HUDEP-2 (cell line): ENCODE results near the gene POU3F2.

Experiments used
- DNase-seq, 76 experiments: peaks; one replicate each; lab custom pipeline; 2025; ENCODE audit not compliant: unreplicated experiment in 76 of 76; lab: John Stamatoyannopoulos, UW

The POU3F2 gene

DNA sequence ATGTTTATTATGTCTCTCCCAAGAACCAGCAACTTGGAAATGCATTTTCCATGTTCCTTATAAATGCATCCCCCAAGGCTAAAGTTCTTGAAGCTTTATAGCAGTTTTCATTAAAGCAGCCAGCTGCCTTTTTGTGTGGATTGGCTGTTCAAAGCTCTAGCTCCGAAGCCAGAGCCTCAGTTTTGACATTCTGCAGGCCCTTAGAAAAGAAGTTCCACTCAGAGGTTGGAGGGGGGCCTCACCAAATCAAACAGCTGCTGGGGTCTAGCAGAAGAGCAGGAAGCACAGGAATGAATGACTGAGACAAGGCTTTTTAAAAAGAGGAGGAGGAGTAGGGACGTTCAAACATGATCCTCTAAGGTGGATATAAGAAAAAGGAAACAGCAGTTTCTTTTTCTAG is 4.2 kb upstream of the POU3F2 start:
- no peak for DNase-seq

DNA sequence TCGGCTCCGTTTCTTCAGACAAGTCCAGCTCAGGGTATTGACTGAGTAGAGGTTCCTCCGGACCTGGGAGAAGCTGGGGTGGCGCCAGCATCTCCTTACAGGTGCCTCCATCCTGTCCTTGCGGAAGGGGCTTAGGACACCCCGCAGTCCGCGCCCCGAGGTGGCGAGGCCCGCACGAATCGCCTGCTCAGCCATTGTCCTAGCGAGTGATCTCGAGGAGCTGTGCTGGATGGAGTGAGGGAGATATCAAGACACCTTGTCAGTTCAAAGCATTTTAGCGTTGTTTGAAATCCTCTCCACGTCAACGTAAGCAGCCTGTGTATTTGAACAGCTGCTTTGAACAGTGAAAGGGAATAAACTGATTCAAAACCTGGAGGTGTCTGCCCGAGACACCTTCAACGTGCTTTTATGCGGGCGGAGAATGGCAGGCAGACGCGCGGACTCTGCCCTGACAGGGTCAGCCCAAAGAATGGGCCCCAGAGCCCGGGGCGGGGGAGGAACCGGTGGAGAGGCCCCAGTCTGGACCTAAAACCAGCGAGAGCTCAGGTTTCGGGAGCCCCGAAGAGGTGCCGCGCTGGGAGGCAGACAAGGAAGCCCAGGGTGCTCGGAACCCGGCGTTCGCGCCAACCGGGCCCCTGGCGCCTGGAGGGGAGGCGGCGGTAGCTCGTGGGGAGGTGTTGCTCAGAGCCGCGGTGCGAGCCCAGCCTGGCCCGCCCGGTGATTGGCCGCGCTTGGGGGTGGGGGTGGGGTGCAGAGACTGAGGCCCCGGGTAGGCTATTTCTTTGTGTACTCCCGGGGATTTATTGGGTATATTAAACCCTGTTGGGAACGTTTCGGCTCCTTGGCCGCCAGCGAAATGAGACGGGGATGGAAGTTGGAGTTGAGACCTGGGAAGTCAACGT is 3.1 kb upstream of the POU3F2 start:
- no peak for DNase-seq

GRCh38 chr6:98831959-98832283 is 2.5 kb upstream of the POU3F2 start:
- peak in 60 of 76 experiments; percentile 6 to 79 (median 54) for DNase-seq

GRCh38 chr6:98832284-98833056 is 1.9 kb upstream of the POU3F2 start:
- peak in 2 of 76 experiments; percentile 9 to 10 for DNase-seq

DNA sequence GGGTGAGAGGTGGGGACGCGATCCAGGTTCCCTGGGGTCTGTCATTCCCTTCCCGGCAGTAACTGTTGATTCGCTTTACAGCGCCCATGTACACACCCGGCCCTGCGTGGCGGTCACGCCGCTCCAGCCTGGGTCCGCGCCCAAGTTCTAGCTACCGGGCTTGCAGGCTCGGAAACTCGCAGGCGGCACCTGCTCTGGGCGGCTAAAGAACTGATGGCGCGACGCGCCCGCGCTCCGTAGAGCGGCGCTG is 1.4 kb upstream of the POU3F2 start:
- peak in 25 of 76 experiments; percentile 13 to 60 (median 29) for DNase-seq

DNA sequence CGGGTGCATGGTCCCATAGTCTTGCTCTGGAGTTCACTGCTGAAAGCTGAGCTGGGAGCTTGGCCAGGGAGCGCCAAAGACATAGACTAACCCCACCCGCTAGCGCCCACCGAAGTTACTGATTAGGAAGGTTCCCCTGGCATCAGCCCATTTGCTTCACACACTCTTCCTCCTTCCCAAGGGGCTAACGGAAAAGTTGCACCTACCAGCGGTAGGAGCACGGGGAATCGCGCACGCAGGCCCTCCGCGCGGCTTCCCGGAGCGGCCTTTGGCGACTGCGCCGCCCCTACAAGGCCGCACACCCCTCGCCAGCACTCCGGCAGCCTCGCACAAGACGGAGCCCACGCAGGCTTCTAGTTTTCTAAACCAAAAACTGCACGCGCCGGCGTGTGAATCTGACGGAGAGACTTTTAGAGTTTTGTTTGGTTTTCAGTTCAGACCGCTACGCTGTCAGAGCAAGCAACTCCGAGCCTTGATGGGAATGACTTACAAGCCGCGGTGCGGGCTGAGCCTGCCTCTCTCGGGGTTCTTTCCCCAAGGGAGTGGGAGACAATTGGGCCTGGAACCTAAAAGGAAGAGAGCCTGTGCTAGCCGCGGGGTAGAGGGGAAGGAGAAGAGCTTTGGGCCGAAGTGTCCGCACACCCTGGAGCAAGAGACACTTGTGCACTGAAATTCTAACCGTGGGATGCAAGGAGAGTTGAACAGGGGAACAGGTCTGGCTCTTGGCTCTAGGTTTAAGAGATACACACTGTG is 891 bp upstream of the POU3F2 start:
- DNase-seq = peak in 15 of 76 experiments; percentile 15 to 69 (median 38)

DNA sequence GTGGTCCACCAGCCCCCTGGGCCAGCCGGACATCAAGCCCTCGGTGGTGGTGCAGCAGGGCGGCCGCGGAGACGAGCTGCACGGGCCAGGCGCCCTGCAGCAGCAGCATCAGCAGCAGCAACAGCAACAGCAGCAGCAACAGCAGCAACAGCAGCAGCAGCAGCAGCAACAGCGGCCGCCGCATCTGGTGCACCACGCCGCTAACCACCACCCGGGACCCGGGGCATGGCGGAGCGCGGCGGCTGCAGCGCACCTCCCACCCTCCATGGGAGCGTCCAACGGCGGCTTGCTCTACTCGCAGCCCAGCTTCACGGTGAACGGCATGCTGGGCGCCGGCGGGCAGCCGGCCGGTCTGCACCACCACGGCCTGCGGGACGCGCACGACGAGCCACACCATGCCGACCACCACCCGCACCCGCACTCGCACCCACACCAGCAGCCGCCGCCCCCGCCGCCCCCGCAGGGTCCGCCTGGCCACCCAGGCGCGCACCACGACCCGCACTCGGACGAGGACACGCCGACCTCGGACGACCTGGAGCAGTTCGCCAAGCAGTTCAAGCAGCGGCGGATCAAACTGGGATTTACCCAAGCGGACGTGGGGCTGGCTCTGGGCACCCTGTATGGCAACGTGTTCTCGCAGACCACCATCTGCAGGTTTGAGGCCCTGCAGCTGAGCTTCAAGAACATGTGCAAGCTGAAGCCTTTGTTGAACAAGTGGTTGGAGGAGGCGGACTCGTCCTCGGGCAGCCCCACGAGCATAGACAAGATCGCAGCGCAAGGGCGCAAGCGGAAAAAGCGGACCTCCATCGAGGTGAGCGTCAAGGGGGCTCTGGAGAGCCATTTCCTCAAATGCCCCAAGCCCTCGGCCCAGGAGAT is 1.0 kb downstream of the POU3F2 start:
- no peak for DNase-seq

DNA sequence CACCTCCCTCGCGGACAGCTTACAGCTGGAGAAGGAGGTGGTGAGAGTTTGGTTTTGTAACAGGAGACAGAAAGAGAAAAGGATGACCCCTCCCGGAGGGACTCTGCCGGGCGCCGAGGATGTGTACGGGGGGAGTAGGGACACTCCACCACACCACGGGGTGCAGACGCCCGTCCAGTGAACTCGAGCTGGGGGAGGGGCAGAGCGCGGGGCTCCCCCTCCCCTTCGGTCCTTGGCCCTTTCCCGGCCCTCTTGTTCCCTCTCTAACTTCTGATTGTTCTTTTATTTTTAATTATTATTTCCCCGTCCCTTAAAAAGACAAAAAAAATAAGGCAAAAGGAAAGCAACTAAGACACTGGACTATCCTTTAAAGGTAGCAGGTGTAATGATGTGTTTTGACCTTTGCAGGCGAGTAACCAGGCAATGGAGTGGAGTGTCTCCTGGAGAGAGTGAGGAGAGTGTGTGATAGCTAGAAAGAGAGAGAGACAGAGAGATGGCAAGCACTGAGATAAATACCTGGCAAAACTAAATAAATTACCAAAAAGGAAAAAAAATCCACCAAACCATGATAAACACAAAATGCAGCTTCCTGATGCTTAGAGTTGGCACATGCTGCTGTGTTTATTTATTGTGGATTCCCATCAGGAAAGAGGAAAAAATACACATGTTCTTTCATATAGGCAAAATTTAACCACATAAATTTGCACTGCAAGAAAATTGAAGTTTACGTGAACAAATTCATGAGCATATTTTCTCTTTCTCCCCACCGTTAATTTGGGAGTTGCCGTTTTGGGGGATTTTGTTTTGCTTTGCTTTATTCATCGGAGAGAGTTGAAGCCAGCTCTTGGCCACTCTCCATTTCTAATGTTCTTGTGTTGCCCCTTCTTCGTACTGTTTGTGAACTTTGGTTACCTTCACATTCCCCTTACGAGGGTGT is 1.9 kb downstream of the POU3F2 start:
- no peak for DNase-seq

DNA sequence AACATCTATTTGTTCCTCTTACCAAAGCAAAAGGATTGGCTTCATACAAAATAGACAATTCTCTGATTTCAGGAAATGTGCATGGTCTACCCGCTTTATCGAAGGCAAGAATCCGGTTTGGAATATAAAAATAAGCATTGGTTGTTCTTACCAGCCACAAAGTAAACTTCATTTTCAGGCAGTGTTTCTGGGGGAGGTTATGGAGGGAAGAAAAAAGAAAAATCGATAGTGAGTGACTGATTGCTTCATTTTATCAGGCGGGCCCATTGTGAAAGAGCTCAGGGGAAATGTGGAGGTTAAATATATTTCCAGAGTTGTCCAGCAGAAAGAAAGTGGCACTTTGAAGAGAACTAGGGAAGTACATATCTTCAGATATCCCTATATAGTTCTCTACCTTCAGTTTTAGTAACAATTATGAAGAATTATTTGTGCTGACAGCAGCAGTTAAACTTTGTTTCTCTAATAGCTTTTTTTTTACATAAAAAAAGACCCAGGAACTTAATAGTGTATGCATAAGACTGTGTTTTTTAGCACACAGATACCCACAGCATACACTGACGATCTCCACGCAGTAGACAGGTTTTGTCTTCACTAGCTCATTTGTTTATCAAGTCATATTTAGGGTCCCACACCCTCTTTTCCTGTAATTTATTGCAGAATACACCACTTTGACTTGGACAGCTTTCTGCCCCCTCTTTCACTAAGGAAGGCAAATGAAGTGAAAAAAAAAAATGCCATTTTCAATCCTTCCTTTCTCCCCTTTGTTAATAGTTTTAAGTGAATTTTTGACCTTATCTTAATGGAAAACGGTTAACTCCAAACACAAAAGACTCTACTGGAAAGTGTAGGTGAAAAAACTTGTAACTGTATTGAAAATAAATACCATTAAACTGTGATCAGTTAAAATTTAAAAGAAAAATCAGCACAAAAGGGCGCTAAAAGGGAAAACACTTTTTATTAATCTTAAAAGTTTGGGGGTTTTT is 2.9 kb downstream of the POU3F2 start:
- no peak for DNase-seq

- no peak for DNase-seq
Observed at GRCh38 chr6:98838032-98838431, 3.7 kb downstream of the POU3F2 start.

- no peak for DNase-seq
Observed at GRCh38 chr6:98838975-98839374, 4.6 kb downstream of the POU3F2 start.

- peak in 8 of 76 experiments; percentile 5 to 41 (median 20) for DNase-seq
Observed at GRCh38 chr6:98839781-98840361, 5.5 kb downstream of the POU3F2 start.

DNA sequence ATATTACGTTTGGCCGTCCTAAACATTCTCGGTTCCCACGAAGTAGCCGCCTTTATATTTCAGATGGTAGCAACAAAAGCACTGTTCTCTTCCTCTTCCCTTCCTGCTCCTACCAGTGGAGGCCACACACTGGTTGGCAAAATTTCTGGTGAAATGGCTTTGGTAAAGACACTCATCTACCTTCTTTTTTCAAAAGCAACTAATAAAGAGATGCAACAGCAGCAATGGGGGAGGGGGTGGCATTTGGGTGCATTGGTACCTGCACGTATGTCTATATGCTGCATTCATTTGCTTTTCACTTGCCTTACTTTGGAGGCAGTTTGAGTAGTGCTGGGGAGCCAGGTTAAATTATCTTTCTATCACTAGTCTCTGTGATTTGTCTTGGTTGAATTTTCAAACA is 6.0 kb downstream of the POU3F2 start:
- no peak for DNase-seq

DNA sequence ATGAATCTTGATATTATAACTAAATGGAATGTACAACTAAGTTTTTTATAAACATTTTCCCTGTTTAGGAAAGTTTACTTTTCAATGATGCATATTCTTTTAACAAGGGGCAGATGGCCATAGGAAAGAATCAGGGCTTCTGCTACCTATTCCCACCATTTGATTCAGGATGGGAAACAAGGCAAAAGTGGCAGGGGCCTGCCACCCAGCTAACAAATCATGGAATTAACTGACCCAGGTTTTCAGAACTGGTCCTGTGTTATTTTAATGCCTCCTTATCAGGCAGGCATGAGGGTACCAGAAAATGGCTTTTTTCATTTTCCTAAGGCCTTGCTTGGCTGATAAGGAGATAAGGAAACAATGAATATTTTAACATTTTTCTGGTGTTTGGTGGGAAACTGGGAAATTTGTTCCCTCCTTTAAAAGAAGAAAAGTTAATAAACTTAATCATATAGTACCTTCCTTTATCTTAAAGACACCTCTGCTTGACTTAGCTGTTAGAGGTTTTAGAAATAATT is 6.7 kb downstream of the POU3F2 start:
- no peak for DNase-seq

DNA sequence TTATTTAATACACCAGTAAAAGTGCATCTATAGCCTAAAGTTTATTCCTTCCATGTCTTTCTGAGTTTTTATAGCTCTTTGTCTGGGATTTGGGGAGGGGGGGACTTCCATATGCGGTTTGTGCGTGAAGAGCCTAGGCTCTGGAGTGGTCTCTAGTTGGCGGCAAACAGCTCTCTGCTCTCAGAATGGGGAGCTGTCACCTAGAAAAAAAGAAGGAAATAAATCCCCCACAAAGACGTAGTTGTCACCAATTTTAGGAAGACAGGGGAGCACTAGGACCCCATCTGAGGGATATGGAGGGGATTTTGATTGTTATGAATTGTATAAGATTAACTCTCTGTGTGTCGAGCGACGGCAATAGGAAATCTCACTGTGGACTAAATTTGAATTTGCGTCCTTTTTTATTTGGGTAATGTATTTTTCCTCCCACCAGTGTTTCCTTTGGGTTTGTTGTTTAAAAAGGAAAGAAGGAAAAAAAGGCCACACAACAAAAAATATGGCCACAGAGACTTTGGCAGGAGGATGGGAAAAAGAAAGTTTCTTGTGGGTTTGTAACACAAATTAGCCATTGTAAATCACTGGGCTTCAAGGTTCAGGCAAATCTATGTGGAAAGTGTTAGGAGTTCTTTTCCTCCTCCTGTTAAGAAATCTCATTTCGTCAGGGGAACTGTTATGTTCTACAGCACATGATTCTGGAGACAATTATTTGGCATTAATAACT is 7.4 kb downstream of the POU3F2 start:
- no peak for DNase-seq

DNA sequence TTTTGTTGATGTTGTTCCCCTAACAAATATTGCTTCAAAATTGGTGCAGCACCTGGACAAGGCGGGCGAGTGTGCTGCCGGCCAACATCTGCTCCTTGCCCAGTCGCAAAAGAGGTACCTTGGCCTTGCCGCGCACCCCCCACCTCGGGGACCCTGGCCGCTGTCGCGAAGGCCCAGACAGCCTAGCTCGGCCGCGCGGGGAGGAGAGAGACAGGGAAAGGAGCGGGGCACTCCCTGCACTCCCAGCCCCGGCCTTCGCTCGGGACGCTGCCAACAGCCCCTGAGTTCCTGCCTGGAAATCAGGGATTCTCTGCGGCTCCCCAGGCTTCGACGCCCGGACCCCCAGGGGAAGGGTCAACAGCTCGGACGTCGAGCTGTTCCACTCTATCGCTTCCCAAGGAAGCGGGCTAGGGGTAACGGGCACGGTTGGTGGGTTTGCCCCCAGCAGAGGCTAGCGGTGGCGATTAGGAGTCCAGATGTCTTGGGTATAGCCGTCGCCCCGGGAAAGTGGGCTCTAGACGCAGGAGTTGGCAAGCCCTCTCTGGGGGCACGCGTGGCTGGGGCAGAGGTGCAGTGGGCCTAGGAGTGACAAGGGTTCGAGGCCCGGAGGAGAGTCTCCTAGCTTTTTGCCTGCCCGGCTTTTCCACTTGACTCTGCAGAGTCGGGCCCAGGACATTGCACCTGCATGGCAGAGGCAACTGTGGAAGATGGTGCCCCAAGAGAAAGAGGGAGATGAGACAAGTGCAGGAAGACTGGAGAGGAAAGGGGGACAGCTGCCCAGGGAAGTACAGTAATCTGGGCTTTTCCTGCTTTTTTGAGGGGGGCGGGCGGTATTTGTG is 8.2 kb downstream of the POU3F2 start:
- no peak for DNase-seq
